ENCODE results near the gene MPST.

DNA sequence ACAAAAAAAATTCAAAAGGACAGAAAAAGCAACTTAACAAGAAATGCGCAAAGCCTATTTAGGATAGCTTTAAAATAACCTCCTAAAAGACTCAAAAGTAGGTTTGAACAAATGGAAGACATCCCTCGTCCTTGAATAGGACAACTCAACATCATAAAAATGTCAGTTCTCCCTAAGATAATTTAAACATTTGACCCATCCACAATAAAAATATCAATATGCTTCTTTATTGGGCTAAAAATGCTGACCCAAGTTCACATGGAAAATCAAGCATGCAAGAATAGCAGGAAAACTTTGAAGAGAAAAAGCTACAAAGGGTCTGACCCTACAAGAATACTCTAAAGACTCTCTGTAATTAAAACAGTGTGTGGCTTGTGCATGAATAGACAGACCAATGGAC is 19.9 kb downstream of the MPST start:
- TF ChIP-seq, protein P1, sequence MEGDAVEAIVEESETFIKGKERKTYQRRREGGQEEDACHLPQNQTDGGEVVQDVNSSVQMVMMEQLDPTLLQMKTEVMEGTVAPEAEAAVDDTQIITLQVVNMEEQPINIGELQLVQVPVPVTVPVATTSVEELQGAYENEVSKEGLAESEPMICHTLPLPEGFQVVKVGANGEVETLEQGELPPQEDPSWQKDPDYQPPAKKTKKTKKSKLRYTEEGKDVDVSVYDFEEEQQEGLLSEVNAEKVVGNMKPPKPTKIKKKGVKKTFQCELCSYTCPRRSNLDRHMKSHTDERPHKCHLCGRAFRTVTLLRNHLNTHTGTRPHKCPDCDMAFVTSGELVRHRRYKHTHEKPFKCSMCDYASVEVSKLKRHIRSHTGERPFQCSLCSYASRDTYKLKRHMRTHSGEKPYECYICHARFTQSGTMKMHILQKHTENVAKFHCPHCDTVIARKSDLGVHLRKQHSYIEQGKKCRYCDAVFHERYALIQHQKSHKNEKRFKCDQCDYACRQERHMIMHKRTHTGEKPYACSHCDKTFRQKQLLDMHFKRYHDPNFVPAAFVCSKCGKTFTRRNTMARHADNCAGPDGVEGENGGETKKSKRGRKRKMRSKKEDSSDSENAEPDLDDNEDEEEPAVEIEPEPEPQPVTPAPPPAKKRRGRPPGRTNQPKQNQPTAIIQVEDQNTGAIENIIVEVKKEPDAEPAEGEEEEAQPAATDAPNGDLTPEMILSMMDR (conservative IDR thresholded peaks at IDR 0.05; ENCODE audit: low read length), result no peak
- TF ChIP-seq EZH2phosphoT487 (IDR thresholded peaks at IDR 0.05; ENCODE audit: borderline replicate concordance, low read depth, low read length), result no peak
